ENCODE results near the gene DOCK2. TPM values are rescaled to one million over a fixed set of nuclear protein-coding genes. Genes with fewer than 3 reads are reported as not detected.

The DOCK2 gene
- total RNA-seq, 1 experiment from 2014 or later = 4.6 TPM

GRCh38 chr5:169648725-169649310, 11.7 kb downstream of the DOCK2 start:
- no peak for TF ChIP-seq ZNF396 (CRISPR knock-in tag; IDR thresholded peaks at IDR 0.05; ENCODE audit: borderline replicate concordance)
- no peak for TF ChIP-seq ZMAT4 (CRISPR knock-in tag; IDR thresholded peaks at IDR 0.05)
- TF ChIP-seq KAT7 (CRISPR knock-in tag; IDR thresholded peaks at IDR 0.05; ENCODE audit: borderline replicate concordance) = no peak
- TF ChIP-seq, protein P1, sequence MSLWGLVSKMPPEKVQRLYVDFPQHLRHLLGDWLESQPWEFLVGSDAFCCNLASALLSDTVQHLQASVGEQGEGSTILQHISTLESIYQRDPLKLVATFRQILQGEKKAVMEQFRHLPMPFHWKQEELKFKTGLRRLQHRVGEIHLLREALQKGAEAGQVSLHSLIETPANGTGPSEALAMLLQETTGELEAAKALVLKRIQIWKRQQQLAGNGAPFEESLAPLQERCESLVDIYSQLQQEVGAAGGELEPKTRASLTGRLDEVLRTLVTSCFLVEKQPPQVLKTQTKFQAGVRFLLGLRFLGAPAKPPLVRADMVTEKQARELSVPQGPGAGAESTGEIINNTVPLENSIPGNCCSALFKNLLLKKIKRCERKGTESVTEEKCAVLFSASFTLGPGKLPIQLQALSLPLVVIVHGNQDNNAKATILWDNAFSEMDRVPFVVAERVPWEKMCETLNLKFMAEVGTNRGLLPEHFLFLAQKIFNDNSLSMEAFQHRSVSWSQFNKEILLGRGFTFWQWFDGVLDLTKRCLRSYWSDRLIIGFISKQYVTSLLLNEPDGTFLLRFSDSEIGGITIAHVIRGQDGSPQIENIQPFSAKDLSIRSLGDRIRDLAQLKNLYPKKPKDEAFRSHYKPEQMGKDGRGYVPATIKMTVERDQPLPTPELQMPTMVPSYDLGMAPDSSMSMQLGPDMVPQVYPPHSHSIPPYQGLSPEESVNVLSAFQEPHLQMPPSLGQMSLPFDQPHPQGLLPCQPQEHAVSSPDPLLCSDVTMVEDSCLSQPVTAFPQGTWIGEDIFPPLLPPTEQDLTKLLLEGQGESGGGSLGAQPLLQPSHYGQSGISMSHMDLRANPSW (CRISPR knock-in tag; conservative IDR thresholded peaks at IDR 0.05; ENCODE audit: low read depth) = no peak
- TF ChIP-seq ZNF423 (CRISPR knock-in tag; IDR thresholded peaks at IDR 0.05) = no peak
- TF ChIP-seq USF1 (CRISPR knock-in tag; IDR thresholded peaks at IDR 0.05) = no peak
- TF ChIP-seq FOXJ3 (CRISPR knock-in tag; IDR thresholded peaks at IDR 0.05; ENCODE audit: borderline replicate concordance) = no peak
- no peak for TF ChIP-seq RELA (CRISPR knock-in tag; IDR thresholded peaks at IDR 0.05; ENCODE audit: borderline replicate concordance)
- TF ChIP-seq ZBTB21 (CRISPR knock-in tag; IDR thresholded peaks at IDR 0.05; ENCODE audit: borderline replicate concordance) = no peak
- no peak for TF ChIP-seq CDX4 (CRISPR knock-in tag; IDR thresholded peaks at IDR 0.05; ENCODE audit: borderline replicate concordance)
- TF ChIP-seq, protein P2, sequence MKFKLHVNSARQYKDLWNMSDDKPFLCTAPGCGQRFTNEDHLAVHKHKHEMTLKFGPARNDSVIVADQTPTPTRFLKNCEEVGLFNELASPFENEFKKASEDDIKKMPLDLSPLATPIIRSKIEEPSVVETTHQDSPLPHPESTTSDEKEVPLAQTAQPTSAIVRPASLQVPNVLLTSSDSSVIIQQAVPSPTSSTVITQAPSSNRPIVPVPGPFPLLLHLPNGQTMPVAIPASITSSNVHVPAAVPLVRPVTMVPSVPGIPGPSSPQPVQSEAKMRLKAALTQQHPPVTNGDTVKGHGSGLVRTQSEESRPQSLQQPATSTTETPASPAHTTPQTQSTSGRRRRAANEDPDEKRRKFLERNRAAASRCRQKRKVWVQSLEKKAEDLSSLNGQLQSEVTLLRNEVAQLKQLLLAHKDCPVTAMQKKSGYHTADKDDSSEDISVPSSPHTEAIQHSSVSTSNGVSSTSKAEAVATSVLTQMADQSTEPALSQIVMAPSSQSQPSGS (CRISPR knock-in tag; IDR thresholded peaks at IDR 0.05; ENCODE audit: borderline replicate concordance, low read depth) = no peak
- TF ChIP-seq GTF2I (CRISPR knock-in tag; conservative IDR thresholded peaks at IDR 0.05) = no peak
- TF ChIP-seq ZNF416 (CRISPR knock-in tag; IDR thresholded peaks at IDR 0.05) = no peak
- TF ChIP-seq CREM (CRISPR knock-in tag; IDR thresholded peaks at IDR 0.05) = no peak
- TF ChIP-seq, protein P3, sequence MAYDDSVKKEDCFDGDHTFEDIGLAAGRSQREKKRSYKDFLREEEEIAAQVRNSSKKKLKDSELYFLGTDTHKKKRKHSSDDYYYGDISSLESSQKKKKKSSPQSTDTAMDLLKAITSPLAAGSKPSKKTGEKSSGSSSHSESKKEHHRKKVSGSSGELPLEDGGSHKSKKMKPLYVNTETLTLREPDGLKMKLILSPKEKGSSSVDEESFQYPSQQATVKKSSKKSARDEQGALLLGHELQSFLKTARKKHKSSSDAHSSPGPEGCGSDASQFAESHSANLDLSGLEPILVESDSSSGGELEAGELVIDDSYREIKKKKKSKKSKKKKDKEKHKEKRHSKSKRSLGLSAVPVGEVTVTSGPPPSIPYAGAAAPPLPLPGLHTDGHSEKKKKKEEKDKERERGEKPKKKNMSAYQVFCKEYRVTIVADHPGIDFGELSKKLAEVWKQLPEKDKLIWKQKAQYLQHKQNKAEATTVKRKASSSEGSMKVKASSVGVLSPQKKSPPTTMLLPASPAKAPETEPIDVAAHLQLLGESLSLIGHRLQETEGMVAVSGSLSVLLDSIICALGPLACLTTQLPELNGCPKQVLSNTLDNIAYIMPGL (CRISPR knock-in tag; IDR thresholded peaks at IDR 0.05) = no peak
- TF ChIP-seq, protein P4, sequence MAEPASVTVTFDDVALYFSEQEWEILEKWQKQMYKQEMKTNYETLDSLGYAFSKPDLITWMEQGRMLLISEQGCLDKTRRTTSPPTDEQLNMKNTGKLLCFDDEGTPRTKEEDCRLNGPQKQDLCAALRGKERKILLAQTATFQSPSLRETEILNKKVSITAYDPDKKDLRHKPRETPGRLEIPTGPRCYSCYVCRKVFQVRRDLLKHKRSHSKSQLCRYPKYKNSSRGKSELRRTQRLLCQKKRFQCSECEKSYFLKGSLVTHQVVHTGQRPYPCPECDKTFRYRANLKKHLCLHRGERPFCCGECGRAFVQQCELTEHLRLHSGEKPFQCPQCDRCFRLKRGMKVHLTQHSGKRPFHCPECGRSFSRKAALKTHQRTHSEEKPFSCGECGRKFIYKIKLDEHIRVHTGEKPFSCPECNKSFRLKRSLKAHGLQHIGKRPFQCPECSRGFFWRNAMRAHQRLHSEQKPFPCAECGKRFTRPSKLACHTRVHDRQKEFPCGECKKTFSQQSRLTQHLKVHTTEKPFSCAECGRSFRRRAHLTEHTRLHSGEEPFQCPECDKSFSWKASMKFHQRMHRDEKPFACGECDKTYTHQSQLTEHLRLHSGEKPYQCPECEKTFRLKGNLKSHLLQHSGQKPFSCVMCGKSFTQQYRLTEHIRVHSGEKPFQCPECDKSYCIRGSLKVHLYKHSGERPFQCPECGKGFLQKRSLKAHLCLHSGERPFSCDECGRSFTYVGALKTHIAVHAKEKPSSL (CRISPR knock-in tag; conservative IDR thresholded peaks at IDR 0.05) = no peak
- no peak for TF ChIP-seq ZNF219 (CRISPR knock-in tag; IDR thresholded peaks at IDR 0.05; ENCODE audit: borderline replicate concordance)
- TF ChIP-seq, protein P5, sequence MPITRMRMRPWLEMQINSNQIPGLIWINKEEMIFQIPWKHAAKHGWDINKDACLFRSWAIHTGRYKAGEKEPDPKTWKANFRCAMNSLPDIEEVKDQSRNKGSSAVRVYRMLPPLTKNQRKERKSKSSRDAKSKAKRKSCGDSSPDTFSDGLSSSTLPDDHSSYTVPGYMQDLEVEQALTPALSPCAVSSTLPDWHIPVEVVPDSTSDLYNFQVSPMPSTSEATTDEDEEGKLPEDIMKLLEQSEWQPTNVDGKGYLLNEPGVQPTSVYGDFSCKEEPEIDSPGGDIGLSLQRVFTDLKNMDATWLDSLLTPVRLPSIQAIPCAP (CRISPR knock-in tag; IDR thresholded peaks at IDR 0.05) = no peak
- TF ChIP-seq NFE2L1 (CRISPR knock-in tag; IDR thresholded peaks at IDR 0.05) = no peak
- TF ChIP-seq ARID4B (CRISPR knock-in tag; IDR thresholded peaks at IDR 0.05; ENCODE audit: borderline replicate concordance) = no peak
- Mint-ChIP-seq H3K27me3 (ENCODE audit: low read depth) (no peaks in the 10 kb centered on the region), H3K4me1 (peaks cover 15% of the 10 kb centered on the region), H3K4me3 (no peak overlapping the region), H3K9me3 (no peaks in the 10 kb centered on the region), H3K27ac (no peak overlapping the region), H3K36me3 (no peaks in the 10 kb centered on the region)
- ATAC-seq (no peak), DNase-seq (ENCODE audit: low spot score) (no peak)
- CTCF ChIA-PET = no interaction called here
- POLR2A ChIA-PET = no interaction called here

Data from WTC11 (cell line).